Measurements from ENCODE around the gene KLHL17. TPM values are rescaled to one million over a fixed set of nuclear protein-coding genes. Genes with fewer than 3 reads are reported as not detected.
A peak's percentile ranks its signal among the peaks of the same experiment; 100 is the strongest.

The KLHL17 gene
- total RNA-seq, 3 donors from 2014 or later (not counting 1 experiment from before 2014, with no cell fraction given): 17.8 to 33.5 (median 22.4) TPM

GRCh38 chr1:982765-983436, 22.5 kb downstream of the KLHL17 start:
- 84% methylated on average over 43 of the region's 43 CpGs for WGBS (ENCODE audit: insufficient coverage)
- intact Hi-C loops (cut with micrococcal nuclease): loop anchor here (5.0 kb wide), 1 partner anchor 309 kb away; no protein-coding TSS in a partner anchor
- Histone ChIP-seq H3K27me3 (ENCODE audit: control insufficient read depth, insufficient read depth, low read length) (no peaks in the 10 kb centered on the region), H3K36me3 (ENCODE audit: control insufficient read depth, insufficient read depth, low read length) (no peaks in the 10 kb centered on the region), H3K9me3 (ENCODE audit: control insufficient read depth, insufficient read depth, low read length) (no peaks in the 10 kb centered on the region), H3K4me1 (ENCODE audit: control insufficient read depth, insufficient read depth, low read length) (no peaks in the 10 kb centered on the region), H3K27ac (ENCODE audit: low read length) (no peak overlapping the region), H3K4me3 (ENCODE audit: low read length) (no peak overlapping the region)
- DNase-seq: no peak
- no peak for TF ChIP-seq CTCF (IDR thresholded peaks at IDR 0.05)
- no peaks in the 10 kb centered on the region for H3K9me3 Mint-ChIP-seq
- H3K4me3 Mint-ChIP-seq: no peak overlapping the region
- ATAC-seq: no peak
- H3K4me1 Mint-ChIP-seq: no peaks in the 10 kb centered on the region
- H3K27me3 Mint-ChIP-seq (ENCODE audit: low read depth in 2 of 2): peaks cover 17% of the 10 kb centered on the region in 2 donors
- no peaks in the 10 kb centered on the region for H3K36me3 Mint-ChIP-seq
- no peak overlapping the region for H3K27ac Mint-ChIP-seq

- H3K27ac ChIP-seq (ENCODE audit: low read length): no peak overlapping the region
- intact Hi-C loops (cut with micrococcal nuclease): loop anchor here (1.0 to 5.0 kb wide), 2 partner anchors 79 to 308 kb away; no protein-coding TSS in a partner anchor
- Mint-ChIP-seq H3K27ac (no peak overlapping the region), H3K36me3 (no peaks in the 10 kb centered on the region), H3K9me3 (no peaks in the 10 kb centered on the region), H3K27me3 (ENCODE audit: low read depth in 2 of 2) (peaks cover 21 to 27% of the 10 kb centered on the region in 2 donors), H3K4me1 (no peaks in the 10 kb centered on the region), H3K4me3 (no peak overlapping the region)
- no peak overlapping the region for H3K4me3 ChIP-seq (ENCODE audit: low read length)
- peak; percentile 97 for TF ChIP-seq CTCF (IDR thresholded peaks at IDR 0.05)
- DNase-seq (peak; percentile 63 to 78), ATAC-seq (peak; percentile 68 to 98 (median 91))
- H3K9me3 ChIP-seq (ENCODE audit: control insufficient read depth, insufficient read depth, low read length): no peaks in the 10 kb centered on the region
- H3K4me1 ChIP-seq (ENCODE audit: control insufficient read depth, insufficient read depth, low read length): no peaks in the 10 kb centered on the region
- H3K27me3 ChIP-seq (ENCODE audit: control insufficient read depth, insufficient read depth, low read length): no peaks in the 10 kb centered on the region
- no peaks in the 10 kb centered on the region for H3K36me3 ChIP-seq (ENCODE audit: control insufficient read depth, insufficient read depth, low read length)
- WGBS (ENCODE audit: insufficient coverage): 20% methylated on average over 29 of the region's 29 CpGs
Measured at GRCh38 chr1:983798-984475, 23.6 kb downstream of the KLHL17 start.

- no peaks in the 10 kb centered on the region for H3K27me3 ChIP-seq (ENCODE audit: control insufficient read depth, insufficient read depth, low read length)
- H3K4me3 ChIP-seq (ENCODE audit: low read length): no peak overlapping the region
- 58% methylated on average over 8 of the region's 12 CpGs for WGBS (ENCODE audit: insufficient coverage)
- DNase-seq: no peak
- no peaks in the 10 kb centered on the region for H3K9me3 Mint-ChIP-seq
- peak; percentile 70 for TF ChIP-seq CTCF (IDR thresholded peaks at IDR 0.05)
- no peaks in the 10 kb centered on the region for H3K4me1 ChIP-seq (ENCODE audit: control insufficient read depth, insufficient read depth, low read length)
- H3K27ac ChIP-seq (ENCODE audit: low read length): no peak overlapping the region
- intact Hi-C loops (cut with micrococcal nuclease): loop anchor here (1.0 to 5.0 kb wide), 2 partner anchors 79 to 308 kb away; no protein-coding TSS in a partner anchor
- H3K9me3 ChIP-seq (ENCODE audit: control insufficient read depth, insufficient read depth, low read length): no peaks in the 10 kb centered on the region
- no peak overlapping the region for H3K27ac Mint-ChIP-seq
- no peaks in the 10 kb centered on the region for H3K4me1 Mint-ChIP-seq
- no peaks in the 10 kb centered on the region for H3K36me3 ChIP-seq (ENCODE audit: control insufficient read depth, insufficient read depth, low read length)
- peaks cover 25 to 32% of the 10 kb centered on the region in 2 donors for H3K27me3 Mint-ChIP-seq (ENCODE audit: low read depth in 2 of 2)
- H3K4me3 Mint-ChIP-seq: no peak overlapping the region
- no peak for ATAC-seq
- H3K36me3 Mint-ChIP-seq: no peaks in the 10 kb centered on the region
Measured at GRCh38 chr1:984476-984814, 24.1 kb downstream of the KLHL17 start.

Data from natural killer cell (primary cell).